Ishikawa (cell line): ENCODE data around the gene CPPED1.

ENCODE experiments used
- CEBPB ChIP-seq: IDR thresholded peaks from 2 replicates; pipeline ENCODE4 v1.6.1; 2012
- CREB1 ChIP-seq: IDR thresholded peaks from 2 replicates; pipeline ENCODE4 v1.6.1; 2012; ENCODE audit warnings: low read depth
- EGR1 ChIP-seq: IDR thresholded peaks from 2 replicates; pipeline ENCODE4 v1.6.1; 2012
- EP300 ChIP-seq: IDR thresholded peaks from 2 replicates; pipeline ENCODE4 v1.6.1; 2012; ENCODE audit warnings: borderline replicate concordance
- FOXM1 ChIP-seq: IDR thresholded peaks from 2 replicates; pipeline ENCODE4 v1.6.1; 2012; ENCODE audit warnings: low read depth, borderline replicate concordance
- NFIC ChIP-seq: IDR thresholded peaks from 2 replicates; pipeline ENCODE4 v1.6.1; 2012
- RAD21 ChIP-seq: IDR thresholded peaks from 2 replicates; pipeline ENCODE4 v1.6.1; 2012; ENCODE audit warnings: low read depth
- TAF1 ChIP-seq: IDR thresholded peaks from 2 replicates; pipeline ENCODE4 v1.6.1; 2012; ENCODE audit warnings: low read depth, mild to moderate bottlenecking
- TCF12 ChIP-seq: IDR thresholded peaks from 2 replicates; pipeline ENCODE4 v1.6.1; 2012; ENCODE audit warnings: low read depth
- TEAD4 ChIP-seq: IDR thresholded peaks from 2 replicates; pipeline ENCODE4 v1.6.1; 2012
- YY1 ChIP-seq: IDR thresholded peaks from 2 replicates; pipeline ENCODE4 v1.6.1; 2012; ENCODE audit warnings: low read depth
- ZBTB7A ChIP-seq: IDR thresholded peaks from 2 replicates; pipeline ENCODE4 v1.6.1; 2012; ENCODE audit warnings: low read depth
- TF ChIP-seq, protein P1 (sequence below): IDR thresholded peaks from 2 replicates; pipeline ENCODE4 v1.6.1; 2012
- TF ChIP-seq, protein P2 (sequence below): IDR thresholded peaks from 2 replicates; pipeline ENCODE4 v1.6.1; 2012; ENCODE audit warnings: low read depth, mild to moderate bottlenecking
- TF ChIP-seq, protein P3 (sequence below): IDR thresholded peaks from 2 replicates; pipeline ENCODE4 v1.6.1; 2012

Gene CPPED1

DNA sequence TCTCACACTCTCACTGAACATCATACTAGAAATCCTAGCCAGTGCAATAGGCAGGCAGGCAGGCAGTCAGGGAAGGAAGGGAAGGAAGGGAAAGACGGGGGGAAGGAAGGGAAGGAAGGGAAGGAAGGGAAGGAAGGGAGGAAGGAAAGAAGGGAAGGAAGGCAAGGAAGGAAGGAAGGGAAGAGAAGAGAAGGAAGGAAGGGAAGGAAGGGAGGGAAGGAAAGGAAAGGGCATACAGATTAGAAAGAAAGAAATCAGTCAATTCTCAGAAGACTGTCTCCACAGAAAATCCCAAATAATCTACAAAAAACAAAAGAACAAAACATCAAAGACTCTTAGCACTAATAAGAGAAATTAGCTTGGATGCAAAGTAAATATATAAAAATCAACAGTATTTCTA is 93.9 kb downstream of the CPPED1 start:
- no peak for TF ChIP-seq CEBPB
- TF ChIP-seq, protein P1, sequence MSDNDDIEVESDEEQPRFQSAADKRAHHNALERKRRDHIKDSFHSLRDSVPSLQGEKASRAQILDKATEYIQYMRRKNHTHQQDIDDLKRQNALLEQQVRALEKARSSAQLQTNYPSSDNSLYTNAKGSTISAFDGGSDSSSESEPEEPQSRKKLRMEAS: no peak
- TF ChIP-seq, protein P2, sequence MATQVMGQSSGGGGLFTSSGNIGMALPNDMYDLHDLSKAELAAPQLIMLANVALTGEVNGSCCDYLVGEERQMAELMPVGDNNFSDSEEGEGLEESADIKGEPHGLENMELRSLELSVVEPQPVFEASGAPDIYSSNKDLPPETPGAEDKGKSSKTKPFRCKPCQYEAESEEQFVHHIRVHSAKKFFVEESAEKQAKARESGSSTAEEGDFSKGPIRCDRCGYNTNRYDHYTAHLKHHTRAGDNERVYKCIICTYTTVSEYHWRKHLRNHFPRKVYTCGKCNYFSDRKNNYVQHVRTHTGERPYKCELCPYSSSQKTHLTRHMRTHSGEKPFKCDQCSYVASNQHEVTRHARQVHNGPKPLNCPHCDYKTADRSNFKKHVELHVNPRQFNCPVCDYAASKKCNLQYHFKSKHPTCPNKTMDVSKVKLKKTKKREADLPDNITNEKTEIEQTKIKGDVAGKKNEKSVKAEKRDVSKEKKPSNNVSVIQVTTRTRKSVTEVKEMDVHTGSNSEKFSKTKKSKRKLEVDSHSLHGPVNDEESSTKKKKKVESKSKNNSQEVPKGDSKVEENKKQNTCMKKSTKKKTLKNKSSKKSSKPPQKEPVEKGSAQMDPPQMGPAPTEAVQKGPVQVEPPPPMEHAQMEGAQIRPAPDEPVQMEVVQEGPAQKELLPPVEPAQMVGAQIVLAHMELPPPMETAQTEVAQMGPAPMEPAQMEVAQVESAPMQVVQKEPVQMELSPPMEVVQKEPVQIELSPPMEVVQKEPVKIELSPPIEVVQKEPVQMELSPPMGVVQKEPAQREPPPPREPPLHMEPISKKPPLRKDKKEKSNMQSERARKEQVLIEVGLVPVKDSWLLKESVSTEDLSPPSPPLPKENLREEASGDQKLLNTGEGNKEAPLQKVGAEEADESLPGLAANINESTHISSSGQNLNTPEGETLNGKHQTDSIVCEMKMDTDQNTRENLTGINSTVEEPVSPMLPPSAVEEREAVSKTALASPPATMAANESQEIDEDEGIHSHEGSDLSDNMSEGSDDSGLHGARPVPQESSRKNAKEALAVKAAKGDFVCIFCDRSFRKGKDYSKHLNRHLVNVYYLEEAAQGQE: no peak
- TF ChIP-seq TEAD4: no peak
- TF ChIP-seq, protein P3, sequence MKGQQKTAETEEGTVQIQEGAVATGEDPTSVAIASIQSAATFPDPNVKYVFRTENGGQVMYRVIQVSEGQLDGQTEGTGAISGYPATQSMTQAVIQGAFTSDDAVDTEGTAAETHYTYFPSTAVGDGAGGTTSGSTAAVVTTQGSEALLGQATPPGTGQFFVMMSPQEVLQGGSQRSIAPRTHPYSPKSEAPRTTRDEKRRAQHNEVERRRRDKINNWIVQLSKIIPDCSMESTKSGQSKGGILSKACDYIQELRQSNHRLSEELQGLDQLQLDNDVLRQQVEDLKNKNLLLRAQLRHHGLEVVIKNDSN: no peak

DNA sequence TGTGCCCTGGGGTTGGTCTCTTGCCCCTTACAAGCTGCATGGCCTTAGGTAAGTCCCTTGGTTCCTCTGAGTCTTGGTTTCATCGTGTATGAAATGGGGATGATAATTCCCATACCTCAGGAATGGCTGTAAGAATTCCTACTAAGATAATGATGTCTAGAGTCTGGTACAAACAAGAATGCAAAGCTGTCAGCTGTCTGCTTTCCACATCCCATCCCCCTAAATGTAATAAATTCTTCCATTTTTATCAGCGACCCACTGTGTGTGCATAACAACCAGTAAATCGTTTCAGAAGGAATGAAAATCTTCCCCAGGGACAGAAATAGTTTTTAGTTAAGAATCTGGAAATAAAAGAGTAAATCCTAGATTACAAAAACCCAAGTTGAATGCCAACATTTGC is 95.4 kb downstream of the CPPED1 start:
- TF ChIP-seq RAD21 (no peak), YY1 (no peak), TEAD4 (no peak), TCF12 (no peak), TAF1 (no peak), ZBTB7A (no peak), FOXM1 (no peak), EP300 (no peak), EGR1 (no peak), CEBPB (no peak), CREB1 (no peak), NFIC (no peak)
- TF ChIP-seq, protein P1: no peak
- TF ChIP-seq, protein P3: no peak
- TF ChIP-seq, protein P2: no peak

DNA sequence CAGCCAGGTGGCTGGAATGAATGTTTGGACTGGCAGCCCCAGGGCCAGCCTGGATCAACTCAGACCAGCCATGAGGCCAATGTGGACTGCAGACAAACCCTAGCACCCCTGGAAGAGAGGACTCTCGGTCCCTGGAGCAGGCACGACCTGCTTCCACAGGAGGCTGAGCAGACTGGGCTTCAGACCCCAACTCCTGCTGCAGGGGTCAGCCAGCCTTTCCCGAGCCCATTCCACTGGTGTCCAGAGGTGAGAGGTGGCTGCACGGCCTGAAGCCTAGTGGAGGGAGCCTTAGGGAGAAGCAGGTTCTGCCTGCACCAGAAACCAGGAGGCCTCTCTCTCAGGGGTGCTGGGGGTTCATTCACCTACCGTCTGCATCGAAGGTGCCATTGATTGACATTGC is 97.1 kb downstream of the CPPED1 start:
- TF ChIP-seq YY1: no peak
- TF ChIP-seq EP300: no peak

DNA sequence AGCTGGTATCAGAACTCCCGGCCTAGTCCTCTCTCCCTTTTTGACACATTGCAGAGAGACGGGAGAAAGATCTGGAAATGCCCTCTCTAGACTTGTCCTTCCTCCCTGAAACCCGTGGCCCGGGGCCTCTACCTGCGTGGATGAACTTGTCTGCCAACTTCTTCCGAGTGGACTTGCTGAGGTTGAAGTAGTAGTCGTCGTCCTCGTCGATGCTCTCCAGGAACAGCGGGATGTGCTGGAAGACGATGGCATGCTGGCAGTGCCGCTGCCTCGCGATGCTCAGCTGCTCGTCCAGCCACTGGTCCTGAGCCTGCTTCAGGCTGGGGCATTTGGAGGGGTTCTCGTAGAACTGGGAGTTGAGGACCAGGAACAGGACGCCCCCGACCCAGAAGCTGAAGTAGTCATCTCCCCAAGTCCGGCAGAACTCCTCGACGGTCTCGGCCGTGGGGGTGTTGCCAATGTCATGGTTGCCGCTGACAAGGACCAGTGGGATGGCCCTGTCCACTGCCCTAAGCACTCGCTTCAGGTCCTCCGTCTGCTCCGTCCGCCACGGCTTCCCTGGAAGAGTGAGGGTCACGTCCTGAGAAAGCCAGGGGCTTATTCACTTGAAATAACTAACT is 99.1 kb downstream of the CPPED1 start:
- no peak for TF ChIP-seq YY1
- no peak for TF ChIP-seq TEAD4
- TF ChIP-seq, protein P2: no peak
- TF ChIP-seq TCF12: no peak
- TF ChIP-seq EP300: no peak
- no peak for TF ChIP-seq CREB1
- TF ChIP-seq FOXM1: no peak
- no peak for TF ChIP-seq CEBPB
- TF ChIP-seq EGR1: no peak
- TF ChIP-seq ZBTB7A: no peak
- TF ChIP-seq, protein P1: no peak
- TF ChIP-seq, protein P3: no peak
- no peak for TF ChIP-seq TAF1
- no peak for TF ChIP-seq NFIC
- TF ChIP-seq RAD21: no peak
